ENCODE data around the gene GOLGA6L10. TPM values are rescaled to one million over a fixed set of nuclear protein-coding genes. Genes with fewer than 3 reads are reported as not detected.
"Not testable (repeated sequence)": the region's sequence is repeated elsewhere in the genome, so short reads cannot be mapped to it uniquely, and the experiment has no call there.

The GOLGA6L10 gene
- polyA plus RNA-seq, 1 of the 3 experiments (the other 2 are of a cell fraction): 0.10 TPM

GRCh38 chr15:82387209-82387608, 37.9 kb upstream of the GOLGA6L10 start:
- H3K36me3 ChIP-seq (replicated peaks in 1 of 2; ENCODE audit: control insufficient read depth in 1 of 2, insufficient read depth in 2 of 2, low read length in 1 of 2); POLR2A ChIA-PET; H3K4me3 ChIP-seq (ENCODE audit: low read depth in 2 of 2, low read length in 1 of 2); H2AFZ ChIP-seq (ENCODE audit: low read depth); H3K9me3 ChIP-seq; H3K4me1 ChIP-seq (ENCODE audit: control insufficient read depth in 1 of 2, insufficient read depth in 2 of 2, low read depth in 1 of 2, low read length in 1 of 2); H3K79me2 ChIP-seq (ENCODE audit: insufficient read depth); H3K9ac ChIP-seq; DNase-seq; H4K20me1 ChIP-seq (ENCODE audit: insufficient read depth); H3K27me3 ChIP-seq (ENCODE audit: insufficient read depth); CTCF ChIA-PET; H3K9me2 ChIP-seq; H3K4me2 ChIP-seq; H3K27ac ChIP-seq (ENCODE audit: low read depth in 2 of 2, low read length in 1 of 2); H3F3A ChIP-seq (replicated peaks; ENCODE audit: insufficient read depth): not testable (repeated sequence)

- H2AFZ ChIP-seq (ENCODE audit: low read depth); H3K79me2 ChIP-seq (ENCODE audit: insufficient read depth); H3K36me3 ChIP-seq (replicated peaks in 1 of 2; ENCODE audit: control insufficient read depth in 1 of 2, insufficient read depth in 2 of 2, low read length in 1 of 2); H3K27me3 ChIP-seq (ENCODE audit: insufficient read depth); CTCF ChIA-PET; H3K9ac ChIP-seq; DNase-seq; POLR2A ChIA-PET; H3K27ac ChIP-seq (ENCODE audit: low read depth in 2 of 2, low read length in 1 of 2); H3K9me3 ChIP-seq; H3K4me2 ChIP-seq; H3K4me3 ChIP-seq (ENCODE audit: low read depth in 2 of 2, low read length in 1 of 2); H4K20me1 ChIP-seq (ENCODE audit: insufficient read depth); H3F3A ChIP-seq (replicated peaks; ENCODE audit: insufficient read depth); H3K9me2 ChIP-seq; H3K4me1 ChIP-seq (ENCODE audit: control insufficient read depth in 1 of 2, insufficient read depth in 2 of 2, low read depth in 1 of 2, low read length in 1 of 2): not testable (repeated sequence)
- 89% methylated on average over 11 of the region's 11 CpGs for WGBS (ENCODE audit: low lambda C conversion rate)
Measured at GRCh38 chr15:82381330-82381955, 32.2 kb upstream of the GOLGA6L10 start.

- H3K27me3 ChIP-seq (ENCODE audit: insufficient read depth); DNase-seq; H3K9ac ChIP-seq; H3K9me2 ChIP-seq; H3K79me2 ChIP-seq (ENCODE audit: insufficient read depth); H3K9me3 ChIP-seq; H3F3A ChIP-seq (replicated peaks; ENCODE audit: insufficient read depth); CTCF ChIA-PET; H3K4me3 ChIP-seq (ENCODE audit: low read depth in 2 of 2, low read length in 1 of 2); POLR2A ChIA-PET; H2AFZ ChIP-seq (ENCODE audit: low read depth); H3K36me3 ChIP-seq (replicated peaks in 1 of 2; ENCODE audit: control insufficient read depth in 1 of 2, insufficient read depth in 2 of 2, low read length in 1 of 2); H3K4me2 ChIP-seq; H3K4me1 ChIP-seq (ENCODE audit: control insufficient read depth in 1 of 2, insufficient read depth in 2 of 2, low read depth in 1 of 2, low read length in 1 of 2); H4K20me1 ChIP-seq (ENCODE audit: insufficient read depth); H3K27ac ChIP-seq (ENCODE audit: low read depth in 2 of 2, low read length in 1 of 2): not testable (repeated sequence)
- WGBS (ENCODE audit: low lambda C conversion rate): 82% methylated on average over 6 of the region's 6 CpGs
- peak; percentile 35; the same call in 1 of the 2 replicates for TF ChIP-seq CTCF (IDR thresholded peaks at IDR 0.05)
Measured at GRCh38 chr15:82379552-82379951, 30.3 kb upstream of the GOLGA6L10 start.

GRCh38 chr15:82373661-82374060, 24.4 kb upstream of the GOLGA6L10 start:
- H3K36me3 ChIP-seq (replicated peaks in 1 of 2; ENCODE audit: control insufficient read depth in 1 of 2, insufficient read depth in 2 of 2, low read length in 1 of 2); H2AFZ ChIP-seq (ENCODE audit: low read depth); H4K20me1 ChIP-seq (ENCODE audit: insufficient read depth); H3F3A ChIP-seq (replicated peaks; ENCODE audit: insufficient read depth); H3K79me2 ChIP-seq (ENCODE audit: insufficient read depth); DNase-seq; H3K4me1 ChIP-seq (ENCODE audit: control insufficient read depth in 1 of 2, insufficient read depth in 2 of 2, low read depth in 1 of 2, low read length in 1 of 2); H3K27me3 ChIP-seq (ENCODE audit: insufficient read depth); H3K27ac ChIP-seq (ENCODE audit: low read depth in 2 of 2, low read length in 1 of 2); H3K9me3 ChIP-seq; H3K4me2 ChIP-seq; CTCF ChIA-PET; H3K9ac ChIP-seq; POLR2A ChIA-PET; H3K9me2 ChIP-seq; H3K4me3 ChIP-seq (ENCODE audit: low read depth in 2 of 2, low read length in 1 of 2): not testable (repeated sequence)
- WGBS (ENCODE audit: low lambda C conversion rate): 90% methylated on average over 1 of the region's 2 CpGs

Data from SK-N-SH (cell line).